Stimulated activated naive CD8-positive, alpha-beta T cell treated with anti-CD3 and anti-CD28 coated beads, Interleukin-15, Interleukin-2, amounts not matched to agents 100 ng/mL and 50 ng/mL, for 24 hours (primary cell): ENCODE data around the gene CP.

Experiments
- H3K27ac Mint-ChIP-seq: one replicate; pipeline ENCODE4 v1.8.0; 2021; ENCODE audit warnings: mild to moderate bottlenecking, mixed read lengths
- H3K27me3 Mint-ChIP-seq: one replicate; pipeline ENCODE4 v1.8.0; 2021; ENCODE audit warnings: mixed read lengths
- H3K36me3 Mint-ChIP-seq: one replicate; pipeline ENCODE4 v1.8.0; 2021; ENCODE audit warnings: low read depth, mixed read lengths
- H3K4me1 Mint-ChIP-seq: one replicate; pipeline ENCODE4 v1.8.0; 2021; ENCODE audit warnings: low read depth, mixed read lengths
- H3K4me3 Mint-ChIP-seq: one replicate; pipeline ENCODE4 v1.8.0; 2021; ENCODE audit warnings: mild to moderate bottlenecking, mixed read lengths
- H3K9me3 Mint-ChIP-seq: one replicate; pipeline ENCODE4 v1.8.0; 2021; ENCODE audit warnings: mixed read lengths

The CP gene

GRCh38 chr3:149180057-149180573 lies 41.5 kb downstream of the CP start:
- peaks cover 5% of the 10 kb centered on the region for H3K36me3 Mint-ChIP-seq
- H3K27me3 Mint-ChIP-seq = no peaks in the 10 kb centered on the region
- no peak overlapping the region for H3K27ac Mint-ChIP-seq
- no peak overlapping the region for H3K4me3 Mint-ChIP-seq
- peaks cover 4% of the 10 kb centered on the region for H3K4me1 Mint-ChIP-seq
- H3K9me3 Mint-ChIP-seq = no peaks in the 10 kb centered on the region

- H3K27ac Mint-ChIP-seq = no peak overlapping the region
- no peaks in the 10 kb centered on the region for H3K9me3 Mint-ChIP-seq
- H3K27me3 Mint-ChIP-seq = no peaks in the 10 kb centered on the region
- H3K36me3 Mint-ChIP-seq = peaks cover 11% of the 10 kb centered on the region
- no peak overlapping the region for H3K4me3 Mint-ChIP-seq
- peaks cover 12% of the 10 kb centered on the region for H3K4me1 Mint-ChIP-seq
Measured at GRCh38 chr3:149179220-149179619, 42.4 kb downstream of the CP start.

DNA sequence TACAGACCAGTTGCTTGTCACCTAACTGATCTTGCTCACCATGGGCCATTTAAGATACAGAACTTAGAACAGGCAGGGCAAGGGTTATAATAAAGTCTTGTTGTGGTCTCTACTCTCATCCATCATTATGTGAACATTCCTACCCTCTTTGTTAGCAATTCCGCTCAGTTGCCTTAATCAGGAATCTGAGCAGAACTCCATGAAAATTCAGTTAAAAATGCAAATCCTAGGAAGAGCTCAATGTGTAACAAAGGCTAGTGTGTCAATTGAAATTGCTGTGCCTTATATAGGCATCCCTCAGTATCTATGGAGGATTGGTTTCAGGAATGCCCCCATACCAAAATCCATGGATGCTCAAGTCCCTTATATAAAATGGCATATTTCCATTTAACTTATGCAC lies 44.5 kb downstream of the CP start:
- no peaks in the 10 kb centered on the region for H3K9me3 Mint-ChIP-seq
- no peaks in the 10 kb centered on the region for H3K27me3 Mint-ChIP-seq
- no peak overlapping the region for H3K27ac Mint-ChIP-seq
- H3K4me1 Mint-ChIP-seq = peaks cover 15% of the 10 kb centered on the region
- peaks cover 30% of the 10 kb centered on the region for H3K36me3 Mint-ChIP-seq
- H3K4me3 Mint-ChIP-seq = no peak overlapping the region

- no peak overlapping the region for H3K4me3 Mint-ChIP-seq
- H3K4me1 Mint-ChIP-seq = peaks cover 15% of the 10 kb centered on the region
Measured at GRCh38 chr3:149174901-149175300, 46.7 kb downstream of the CP start.

DNA sequence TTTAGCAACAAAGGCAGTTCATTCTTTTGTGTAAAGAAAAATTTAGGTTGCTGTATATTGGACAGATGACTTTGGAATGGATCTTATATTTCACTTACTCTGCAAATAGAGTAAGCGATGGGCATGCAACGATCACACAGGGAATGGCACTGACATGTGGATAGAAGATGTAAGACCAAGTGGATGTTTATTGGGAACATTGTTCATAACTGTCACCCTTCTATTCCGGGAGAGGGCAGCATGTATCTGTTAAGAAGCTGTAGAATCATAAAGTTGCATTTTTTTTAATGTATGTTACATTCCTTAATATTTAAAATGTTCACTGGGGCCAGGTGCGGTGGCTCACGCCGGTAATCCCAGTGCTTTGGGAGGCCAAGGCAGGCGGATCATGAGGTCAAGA lies 51.0 kb downstream of the CP start:
- Mint-ChIP-seq H3K27me3 (no peaks in the 10 kb centered on the region), H3K4me1 (peaks cover 23% of the 10 kb centered on the region), H3K36me3 (peaks cover 78% of the 10 kb centered on the region), H3K27ac (no peak overlapping the region), H3K4me3 (no peak overlapping the region), H3K9me3 (no peaks in the 10 kb centered on the region)

More at GRCh38 chr3:149174901-149175300, 46.7 kb downstream of the CP start:
- Mint-ChIP-seq H3K36me3 (peaks cover 46% of the 10 kb centered on the region), H3K27ac (peak overlapping the region; percentile 16), H3K27me3 (no peaks in the 10 kb centered on the region), H3K9me3 (no peaks in the 10 kb centered on the region)

GRCh38 chr3:149167898-149168297 lies 53.7 kb downstream of the CP start:
- Mint-ChIP-seq H3K9me3 (no peaks in the 10 kb centered on the region), H3K36me3 (peaks cover 78% of the 10 kb centered on the region), H3K27ac (no peak overlapping the region), H3K4me1 (peaks cover 11% of the 10 kb centered on the region), H3K4me3 (no peak overlapping the region), H3K27me3 (no peaks in the 10 kb centered on the region)

DNA sequence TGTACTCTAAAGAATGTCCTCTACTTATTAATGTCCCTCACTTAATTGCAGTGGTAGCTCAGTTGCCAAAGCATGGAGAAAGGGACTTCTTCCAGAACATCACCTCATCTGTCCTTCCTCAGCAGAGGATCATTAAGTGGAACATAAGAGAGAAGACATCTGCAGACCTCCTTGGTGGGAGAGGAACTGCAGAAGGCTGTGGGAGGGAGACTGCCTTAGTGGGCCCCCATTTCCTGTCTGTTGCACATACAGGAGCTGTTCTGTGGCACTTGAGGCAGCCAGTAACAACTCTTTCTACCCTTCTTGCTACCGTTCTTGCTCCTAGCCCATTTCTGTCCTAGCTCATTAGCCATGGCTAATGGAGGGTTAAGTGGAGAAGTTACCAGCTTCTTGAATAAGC lies 58.6 kb downstream of the CP start:
- H3K4me1 Mint-ChIP-seq = peaks cover 11% of the 10 kb centered on the region
- no peaks in the 10 kb centered on the region for H3K9me3 Mint-ChIP-seq
- H3K4me3 Mint-ChIP-seq = no peak overlapping the region
- H3K27me3 Mint-ChIP-seq = no peaks in the 10 kb centered on the region
- H3K36me3 Mint-ChIP-seq = peaks cover 62% of the 10 kb centered on the region
- H3K27ac Mint-ChIP-seq = no peak overlapping the region

DNA sequence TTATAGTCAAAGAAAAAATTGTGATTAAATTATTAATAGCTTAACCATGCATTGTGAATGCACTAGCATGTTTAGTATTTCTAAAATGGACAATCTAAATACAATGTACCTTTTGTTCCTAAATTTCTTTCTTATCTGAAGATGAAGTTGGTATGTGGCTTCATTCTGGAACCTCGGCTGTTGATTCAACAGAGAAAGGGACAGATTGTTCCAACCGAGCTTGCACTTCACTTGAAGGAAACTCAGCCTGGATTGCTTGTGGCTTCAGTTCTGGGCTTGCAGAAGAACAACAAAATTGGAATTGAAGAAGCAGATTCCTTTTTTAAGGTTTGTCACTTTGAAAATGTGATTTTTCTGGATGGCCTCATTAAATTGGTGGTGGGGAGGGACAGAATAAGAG lies 59.6 kb downstream of the CP start:
- Mint-ChIP-seq H3K36me3 (peaks cover 52% of the 10 kb centered on the region), H3K27me3 (no peaks in the 10 kb centered on the region), H3K9me3 (no peaks in the 10 kb centered on the region), H3K4me1 (peaks cover 6% of the 10 kb centered on the region), H3K27ac (no peak overlapping the region), H3K4me3 (no peak overlapping the region)

DNA sequence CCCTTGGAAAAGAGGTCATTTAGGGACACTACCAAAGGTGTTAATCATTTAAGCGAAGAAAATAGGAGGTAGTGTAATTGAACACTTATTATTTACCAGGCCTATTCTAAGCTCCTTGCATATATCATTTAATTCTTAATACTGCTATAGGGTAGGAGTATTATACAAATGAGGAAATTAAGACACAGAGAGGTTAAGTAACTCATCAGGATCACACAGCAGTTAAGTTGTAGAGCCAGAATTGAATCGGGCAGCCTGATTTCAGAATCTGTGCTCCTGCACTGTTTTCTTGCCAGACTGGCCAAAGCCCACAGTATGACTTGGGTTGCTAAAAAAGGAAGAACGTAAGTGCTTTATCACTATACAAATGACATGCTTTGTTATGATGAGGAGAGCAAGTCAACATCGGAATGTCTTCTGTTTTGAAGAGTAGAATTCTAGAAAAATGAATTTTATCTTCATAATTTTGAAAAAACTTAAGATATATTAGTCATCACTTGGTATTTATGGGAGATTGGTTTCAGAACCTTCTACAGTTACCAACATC lies 60.8 kb downstream of the CP start:
- Mint-ChIP-seq H3K36me3 (peaks cover 45% of the 10 kb centered on the region), H3K27me3 (no peaks in the 10 kb centered on the region), H3K9me3 (no peaks in the 10 kb centered on the region)

GRCh38 chr3:149153402-149153801 lies 68.2 kb downstream of the CP start:
- no peak overlapping the region for H3K4me3 Mint-ChIP-seq

More for the DNA sequence above, 60.8 kb downstream of the CP start:
- no peak overlapping the region for H3K27ac Mint-ChIP-seq
- H3K4me3 Mint-ChIP-seq = no peak overlapping the region
- peaks cover 6% of the 10 kb centered on the region for H3K4me1 Mint-ChIP-seq

DNA sequence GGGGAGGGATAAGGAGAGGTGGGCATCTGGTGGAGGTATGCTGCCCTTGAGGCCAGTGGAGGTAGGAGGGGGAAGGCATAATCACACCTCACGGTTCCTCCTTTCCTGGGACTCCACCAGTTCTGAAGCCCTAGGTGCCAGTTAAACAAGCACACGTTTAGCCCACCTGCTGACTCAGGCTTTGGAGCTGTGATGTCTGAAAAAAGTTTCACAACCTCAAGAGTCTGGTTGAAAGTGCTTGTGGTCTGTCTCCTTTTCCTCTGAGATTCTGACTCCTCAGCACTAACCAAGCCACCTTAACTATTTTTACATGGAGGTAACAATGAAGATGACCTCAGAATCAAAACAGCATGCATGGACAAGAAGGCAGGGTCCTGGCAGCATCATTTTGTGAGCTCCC lies 69.2 kb downstream of the CP start:
- Mint-ChIP-seq H3K9me3 (no peaks in the 10 kb centered on the region), H3K4me1 (peaks cover 18% of the 10 kb centered on the region), H3K27ac (no peak overlapping the region), H3K36me3 (peaks cover 41% of the 10 kb centered on the region), H3K27me3 (no peaks in the 10 kb centered on the region), H3K4me3 (no peak overlapping the region)

More at GRCh38 chr3:149153402-149153801, 68.2 kb downstream of the CP start:
- no peaks in the 10 kb centered on the region for H3K27me3 Mint-ChIP-seq
- H3K4me1 Mint-ChIP-seq = peaks cover 18% of the 10 kb centered on the region
- no peak overlapping the region for H3K27ac Mint-ChIP-seq
- no peaks in the 10 kb centered on the region for H3K9me3 Mint-ChIP-seq
- H3K36me3 Mint-ChIP-seq = peaks cover 41% of the 10 kb centered on the region

GRCh38 chr3:149151843-149152242 lies 69.8 kb downstream of the CP start:
- Mint-ChIP-seq H3K27me3 (no peaks in the 10 kb centered on the region), H3K9me3 (no peaks in the 10 kb centered on the region), H3K4me3 (no peak overlapping the region), H3K36me3 (peaks cover 41% of the 10 kb centered on the region), H3K27ac (peak overlapping the region; percentile 7), H3K4me1 (peaks cover 18% of the 10 kb centered on the region)

GRCh38 chr3:149150436-149150835 lies 71.2 kb downstream of the CP start:
- H3K4me3 Mint-ChIP-seq = no peak overlapping the region
- H3K36me3 Mint-ChIP-seq = peaks cover 35% of the 10 kb centered on the region
- no peak overlapping the region for H3K27ac Mint-ChIP-seq
- H3K27me3 Mint-ChIP-seq = no peaks in the 10 kb centered on the region
- peaks cover 18% of the 10 kb centered on the region for H3K4me1 Mint-ChIP-seq
- no peaks in the 10 kb centered on the region for H3K9me3 Mint-ChIP-seq

GRCh38 chr3:149145974-149146373 lies 75.7 kb downstream of the CP start:
- no peak overlapping the region for H3K4me3 Mint-ChIP-seq
- H3K4me1 Mint-ChIP-seq = peaks cover 3% of the 10 kb centered on the region
- H3K27ac Mint-ChIP-seq = no peak overlapping the region
- no peaks in the 10 kb centered on the region for H3K27me3 Mint-ChIP-seq
- H3K36me3 Mint-ChIP-seq = peaks cover 31% of the 10 kb centered on the region
- no peaks in the 10 kb centered on the region for H3K9me3 Mint-ChIP-seq

DNA sequence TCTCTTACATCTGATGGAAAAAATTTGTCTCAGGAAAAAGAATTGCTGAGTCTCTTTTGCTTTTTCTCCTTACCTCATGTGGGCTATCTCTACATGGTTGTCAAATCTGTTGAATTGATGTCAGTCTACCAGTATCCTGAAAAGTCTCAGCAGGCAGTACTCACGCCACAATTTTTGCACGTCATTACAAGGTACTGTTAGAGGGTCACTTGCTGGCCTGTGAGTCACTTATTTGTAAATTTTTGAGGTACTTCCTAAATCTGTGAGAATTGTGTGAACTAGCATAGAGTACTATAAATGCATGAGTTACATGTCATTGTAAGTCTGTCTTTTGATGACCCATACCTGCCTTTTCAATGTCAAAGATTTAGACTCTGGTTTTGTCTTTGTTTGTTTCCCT lies 76.3 kb downstream of the CP start:
- peaks cover 3% of the 10 kb centered on the region for H3K4me1 Mint-ChIP-seq
- H3K27me3 Mint-ChIP-seq = no peaks in the 10 kb centered on the region
- H3K9me3 Mint-ChIP-seq = no peaks in the 10 kb centered on the region
- no peak overlapping the region for H3K4me3 Mint-ChIP-seq
- H3K27ac Mint-ChIP-seq = no peak overlapping the region
- H3K36me3 Mint-ChIP-seq = peaks cover 32% of the 10 kb centered on the region

DNA sequence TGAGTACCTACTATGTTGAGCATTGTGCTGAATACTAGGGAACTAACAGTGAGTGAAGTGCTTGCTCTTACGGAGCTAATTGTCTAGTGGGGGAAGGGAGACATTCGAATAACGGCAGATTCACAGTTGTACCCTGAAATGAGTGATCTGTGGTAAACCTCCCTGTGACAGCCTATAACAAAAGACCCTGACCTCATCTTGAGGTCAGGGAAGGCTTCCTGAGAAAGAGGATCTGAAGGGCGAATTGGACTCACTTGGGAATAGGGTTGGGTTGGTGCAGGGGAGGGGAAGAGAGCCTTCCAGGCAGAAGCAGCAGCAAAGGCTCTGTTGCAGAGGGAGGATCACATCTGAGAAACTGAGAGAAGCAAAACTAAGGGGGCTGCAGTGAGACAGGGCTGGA lies 78.9 kb downstream of the CP start:
- H3K27me3 Mint-ChIP-seq = no peaks in the 10 kb centered on the region
- peaks cover 23% of the 10 kb centered on the region for H3K36me3 Mint-ChIP-seq
- H3K4me3 Mint-ChIP-seq = no peak overlapping the region
- peaks cover 6% of the 10 kb centered on the region for H3K4me1 Mint-ChIP-seq
- H3K9me3 Mint-ChIP-seq = no peaks in the 10 kb centered on the region
- H3K27ac Mint-ChIP-seq = no peak overlapping the region
